Measurements from ENCODE around the gene D2HGDH. TPM values are rescaled to one million over a fixed set of nuclear protein-coding genes. Genes with fewer than 3 reads are reported as not detected.

D2HGDH gene
- polyA plus RNA-seq, 1 experiment, result 16.1 TPM

- TF ChIP-seq CTCF (IDR thresholded peaks at IDR 0.05; ENCODE audit: insufficient read depth, low read depth, low read length), result no peak
- peaks cover 3% of the 10 kb centered on the region for H3K27me3 ChIP-seq (ENCODE audit: control insufficient read depth, insufficient read depth, low read length)
- H3K4me3 ChIP-seq (ENCODE audit: low read depth, low read length), result no peak overlapping the region
- POLR2A ChIA-PET, result no interaction called here
- DNase-seq (ENCODE audit: low read depth), result no peak
- CTCF ChIA-PET, result no interaction called here
- no peaks in the 10 kb centered on the region for H3K36me3 ChIP-seq (ENCODE audit: control insufficient read depth, insufficient read depth, low read length)
Measured at GRCh38 chr2:241809383-241810306, 75.2 kb downstream of the D2HGDH start.

- Histone ChIP-seq H3K27me3 (ENCODE audit: control insufficient read depth, insufficient read depth, low read length) (no peaks in the 10 kb centered on the region), H3K4me3 (ENCODE audit: low read depth, low read length) (no peak overlapping the region), H3K36me3 (ENCODE audit: control insufficient read depth, insufficient read depth, low read length) (no peaks in the 10 kb centered on the region)
- no peak for DNase-seq (ENCODE audit: low read depth)
- ChIA-PET CTCF (no interaction called here), POLR2A (no interaction called here)
- no peak for TF ChIP-seq CTCF (IDR thresholded peaks at IDR 0.05; ENCODE audit: insufficient read depth, low read depth, low read length)
Measured at GRCh38 chr2:241810307-241811200, 76.1 kb downstream of the D2HGDH start.

- ChIA-PET POLR2A (no interaction called here), CTCF (no interaction called here)
- TF ChIP-seq CTCF (IDR thresholded peaks at IDR 0.05; ENCODE audit: insufficient read depth, low read depth, low read length), result no peak
- DNase-seq (ENCODE audit: low read depth), result no peak
- no peak overlapping the region for H3K4me3 ChIP-seq (ENCODE audit: low read depth, low read length)
- no peaks in the 10 kb centered on the region for H3K27me3 ChIP-seq (ENCODE audit: control insufficient read depth, insufficient read depth, low read length)
- no peaks in the 10 kb centered on the region for H3K36me3 ChIP-seq (ENCODE audit: control insufficient read depth, insufficient read depth, low read length)
Measured at GRCh38 chr2:241811201-241811951, 76.9 kb downstream of the D2HGDH start.

GRCh38 chr2:241811952-241812729, 77.7 kb downstream of the D2HGDH start:
- no peak for TF ChIP-seq CTCF (IDR thresholded peaks at IDR 0.05; ENCODE audit: insufficient read depth, low read depth, low read length)
- DNase-seq (ENCODE audit: low read depth), result no peak
- no peaks in the 10 kb centered on the region for H3K27me3 ChIP-seq (ENCODE audit: control insufficient read depth, insufficient read depth, low read length)
- no peaks in the 10 kb centered on the region for H3K36me3 ChIP-seq (ENCODE audit: control insufficient read depth, insufficient read depth, low read length)
- CTCF ChIA-PET, result no interaction called here
- POLR2A ChIA-PET, result no interaction called here
- no peak overlapping the region for H3K4me3 ChIP-seq (ENCODE audit: low read depth, low read length)

All from BJ (cell line).